NCI-H1417 treated with DMSO at 0.1 percent for 48 hours (cell line): ENCODE measurements around the gene VARS2.

Experiments used
- DNase-seq: peaks from one replicate; lab custom pipeline; 2025; lab: John Stamatoyannopoulos, UW

The VARS2 gene

GRCh38 chr6:30884521-30885480 is 29.2 kb upstream of the VARS2 start:
- DNase-seq: no peak

GRCh38 chr6:30885481-30885998 is 28.5 kb upstream of the VARS2 start:
- DNase-seq: no peak

- no peak for DNase-seq
Measured at GRCh38 chr6:30885999-30886896, 27.8 kb upstream of the VARS2 start.

- no peak for DNase-seq
Measured at GRCh38 chr6:30886897-30887255, 27.2 kb upstream of the VARS2 start.

- no peak for DNase-seq
Measured at GRCh38 chr6:30887901-30888815, 25.9 kb upstream of the VARS2 start.

GRCh38 chr6:30888816-30889495 is 25.1 kb upstream of the VARS2 start:
- DNase-seq: no peak

- no peak for DNase-seq
Measured at GRCh38 chr6:30889496-30889885, 24.5 kb upstream of the VARS2 start.

GRCh38 chr6:30889921-30890645 is 24.0 kb upstream of the VARS2 start:
- no peak for DNase-seq

- no peak for DNase-seq
Measured at GRCh38 chr6:30890646-30891449, 23.2 kb upstream of the VARS2 start.

- no peak for DNase-seq
Measured at GRCh38 chr6:30891450-30891723, 22.7 kb upstream of the VARS2 start.

- no peak for DNase-seq
Measured at GRCh38 chr6:30891816-30892538, 22.1 kb upstream of the VARS2 start.

GRCh38 chr6:30893001-30893591 is 20.9 kb upstream of the VARS2 start:
- no peak for DNase-seq

GRCh38 chr6:30893666-30894065 is 20.4 kb upstream of the VARS2 start:
- DNase-seq: no peak

GRCh38 chr6:30894381-30894780 is 19.7 kb upstream of the VARS2 start:
- DNase-seq: no peak

GRCh38 chr6:30894935-30895334 is 19.1 kb upstream of the VARS2 start:
- no peak for DNase-seq

GRCh38 chr6:30895343-30895742 is 18.7 kb upstream of the VARS2 start:
- no peak for DNase-seq

- no peak for DNase-seq
Measured at GRCh38 chr6:30896541-30896940, 17.5 kb upstream of the VARS2 start.

GRCh38 chr6:30897882-30898281 is 16.2 kb upstream of the VARS2 start:
- no peak for DNase-seq
